ENCODE data around the gene BCL2.
"Not testable (repeated sequence)": the region's sequence is repeated elsewhere in the genome, so short reads cannot be mapped to it uniquely, and the experiment has no call there.

Gene BCL2

GRCh38 chr18:63201456-63201855 is 118.1 kb downstream of the BCL2 start:
- DNase-seq (ENCODE audit: low read depth, low spot score) = not testable (repeated sequence)

GRCh38 chr18:63199743-63200241 is 119.8 kb downstream of the BCL2 start:
- DNase-seq (ENCODE audit: low read depth, low spot score) = no peak

DNA sequence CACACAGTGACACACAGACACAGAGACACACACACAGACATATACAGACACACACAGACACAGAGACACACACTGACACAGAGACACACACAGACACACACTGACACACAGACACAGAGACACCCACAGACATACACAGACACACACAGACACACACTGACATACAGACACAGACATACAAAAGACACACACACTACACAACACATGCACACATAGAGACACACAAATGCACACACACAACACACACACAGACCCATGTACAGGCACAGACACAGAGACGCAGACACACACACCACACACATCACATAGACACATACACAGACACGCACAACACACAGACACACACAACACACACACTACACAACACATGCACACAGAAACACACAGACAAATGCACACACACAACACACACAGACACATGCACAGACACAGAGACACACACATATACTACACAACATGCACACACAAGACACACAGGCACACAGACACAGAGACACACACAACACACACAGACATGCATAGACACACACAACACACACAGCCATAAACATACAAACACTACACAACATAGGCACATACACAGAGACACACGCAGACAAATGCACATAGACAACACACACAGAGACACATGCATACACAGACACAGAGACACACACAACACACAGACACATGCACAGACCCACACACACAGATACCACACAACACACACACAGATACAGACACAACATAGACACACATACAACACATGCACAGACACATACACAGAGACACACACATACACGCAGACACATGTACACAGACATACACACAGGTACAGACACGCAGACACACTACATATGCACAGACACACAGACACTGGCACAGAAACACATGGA is 120.5 kb downstream of the BCL2 start:
- no peak for DNase-seq (ENCODE audit: low read depth, low spot score)

DNA sequence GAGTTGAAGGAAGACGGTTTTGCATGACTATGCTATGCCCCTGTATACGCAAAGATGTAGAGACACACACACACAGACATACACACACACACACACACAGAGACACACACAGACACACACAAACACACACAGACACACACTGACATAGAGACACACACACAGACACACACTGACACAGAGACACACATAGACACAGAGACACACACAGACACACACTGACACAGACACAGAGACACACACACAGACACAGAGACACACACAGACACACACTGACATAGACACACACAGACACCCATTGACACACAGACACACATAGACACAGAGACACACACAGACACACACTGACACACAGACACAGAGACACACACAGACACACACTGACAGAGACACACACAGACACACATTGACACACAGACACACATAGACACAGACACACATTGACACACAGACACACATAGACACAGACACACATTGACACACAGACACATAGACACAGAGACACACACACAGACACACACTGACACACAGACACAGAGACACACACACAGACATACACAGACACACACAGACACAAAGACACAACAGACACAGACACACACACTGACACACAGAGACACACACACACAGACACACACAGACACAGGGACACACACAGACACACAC is 121.3 kb downstream of the BCL2 start:
- no peak for DNase-seq (ENCODE audit: low read depth, low spot score)

- DNase-seq (ENCODE audit: low read depth, low spot score) = no peak
Measured at GRCh38 chr18:63197246-63197869, 122.2 kb downstream of the BCL2 start.

GRCh38 chr18:63195326-63196159 is 124.0 kb downstream of the BCL2 start:
- DNase-seq (ENCODE audit: low read depth, low spot score) = no peak

- DNase-seq (ENCODE audit: low read depth, low spot score) = no peak
Measured at GRCh38 chr18:63192885-63193349, 126.7 kb downstream of the BCL2 start.

DNA sequence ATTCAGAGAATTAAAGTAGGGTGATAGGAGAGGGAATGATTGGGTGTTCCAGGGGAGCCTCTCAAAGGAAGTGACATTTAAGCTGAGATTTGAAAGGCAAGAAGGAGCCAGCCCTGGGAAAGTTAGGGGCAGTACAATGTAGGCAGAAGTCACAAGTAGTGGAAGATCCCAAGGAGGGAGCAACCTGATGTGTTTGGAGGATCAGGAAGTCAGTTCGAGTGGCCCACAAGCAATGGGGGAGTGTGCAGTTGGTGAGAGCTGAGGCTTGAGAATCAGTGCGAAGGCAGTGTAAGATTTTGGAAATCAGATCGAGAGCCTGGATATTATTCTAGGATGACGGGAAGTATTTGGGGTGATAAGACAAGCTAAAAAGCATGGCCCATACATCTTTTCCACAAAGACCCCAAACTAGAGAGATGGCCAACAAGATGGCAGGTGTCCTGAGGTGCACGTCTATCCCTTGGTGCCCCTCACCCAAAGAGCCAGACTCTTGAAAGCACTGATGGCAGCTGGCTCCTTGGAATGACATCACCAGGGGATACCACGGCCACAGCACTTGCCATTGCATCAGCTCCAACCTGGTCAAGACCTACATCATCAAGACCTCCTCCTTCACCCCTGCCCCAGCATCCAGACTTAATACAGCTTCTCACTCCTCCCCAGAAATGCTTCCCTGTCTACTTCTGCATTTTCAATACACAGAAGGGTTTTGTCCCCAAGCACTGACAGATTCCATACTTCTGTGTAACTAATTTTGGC is 127.3 kb downstream of the BCL2 start:
- DNase-seq (ENCODE audit: low read depth, low spot score) = no peak

DNA sequence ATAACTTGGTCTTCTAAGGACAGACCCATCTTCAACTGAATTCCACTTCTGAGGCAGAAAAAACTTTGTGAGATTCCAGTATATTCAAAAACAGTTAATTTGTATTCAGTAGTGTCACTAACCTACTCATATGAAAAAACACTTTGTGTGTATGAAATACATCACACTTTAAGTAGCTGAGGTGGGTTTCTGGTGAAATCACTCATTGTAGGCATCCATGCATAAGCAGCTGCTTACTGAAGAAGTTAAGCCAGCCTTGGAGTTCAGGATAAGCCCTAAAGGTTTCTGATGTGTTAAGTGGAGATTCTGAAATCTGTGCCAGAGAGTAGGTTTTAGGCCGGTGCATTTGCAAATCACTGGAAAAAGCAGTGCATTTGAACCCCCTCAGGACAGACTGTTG is 128.2 kb downstream of the BCL2 start:
- no peak for DNase-seq (ENCODE audit: low read depth, low spot score)

DNA sequence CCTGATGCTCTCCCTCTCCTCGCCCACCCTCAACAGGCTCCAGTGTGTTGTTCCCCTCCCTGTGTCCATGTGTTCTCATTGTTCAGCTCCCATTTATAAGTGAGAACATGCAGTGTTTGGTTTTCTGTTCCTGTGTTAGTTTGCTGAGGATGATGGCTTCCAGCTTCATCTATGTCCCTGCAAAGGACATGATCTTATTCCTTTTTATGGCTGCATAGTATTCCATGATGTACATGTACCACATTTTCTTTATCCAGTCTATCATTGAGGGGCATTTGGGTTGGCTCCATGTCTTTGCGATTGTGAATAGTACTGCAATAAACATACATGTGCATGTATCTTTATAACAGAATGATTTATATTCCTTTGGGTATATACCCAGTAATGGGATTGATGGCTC is 128.7 kb downstream of the BCL2 start:
- not testable (repeated sequence) for DNase-seq (ENCODE audit: low read depth, low spot score)

DNA sequence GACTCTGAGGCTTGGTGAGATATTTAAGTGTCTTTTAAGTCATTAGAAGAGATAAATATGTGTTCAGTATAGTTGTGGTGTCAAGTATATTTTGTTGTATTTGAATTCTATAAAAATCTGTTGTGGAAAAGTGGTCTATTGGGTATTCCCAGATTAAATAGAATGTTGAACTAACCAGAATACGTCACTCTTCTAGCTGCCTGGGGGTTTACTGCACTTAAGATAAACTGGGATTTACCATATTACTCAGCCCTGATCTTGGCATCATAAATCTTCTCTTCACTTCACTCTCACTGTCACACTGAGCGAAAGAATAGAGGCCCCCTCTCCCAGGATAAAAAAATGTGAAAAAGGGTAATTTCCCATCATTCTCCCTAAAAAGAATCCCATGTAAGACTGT is 129.8 kb downstream of the BCL2 start:
- DNase-seq (ENCODE audit: low read depth, low spot score) = no peak

DNA sequence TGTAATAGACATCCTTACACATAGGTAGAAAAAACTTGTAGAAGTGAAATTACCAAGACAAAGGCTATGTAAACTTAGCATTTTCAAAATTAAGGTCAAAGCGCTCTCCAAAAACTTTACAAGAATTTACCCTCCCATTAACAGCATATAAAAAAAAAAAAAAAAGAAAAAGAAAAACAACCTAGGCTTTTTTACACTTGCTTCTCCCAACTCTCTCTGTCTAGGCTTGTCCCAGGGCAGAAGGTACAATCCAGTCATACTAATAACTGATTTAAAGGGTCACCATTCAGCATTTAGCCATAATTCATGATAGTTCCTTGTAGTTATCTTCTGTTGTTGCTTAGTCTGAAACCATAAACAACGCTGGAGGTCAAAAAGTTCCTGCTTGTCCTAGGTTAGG is 130.5 kb downstream of the BCL2 start:
- DNase-seq (ENCODE audit: low read depth, low spot score) = no peak

DNA sequence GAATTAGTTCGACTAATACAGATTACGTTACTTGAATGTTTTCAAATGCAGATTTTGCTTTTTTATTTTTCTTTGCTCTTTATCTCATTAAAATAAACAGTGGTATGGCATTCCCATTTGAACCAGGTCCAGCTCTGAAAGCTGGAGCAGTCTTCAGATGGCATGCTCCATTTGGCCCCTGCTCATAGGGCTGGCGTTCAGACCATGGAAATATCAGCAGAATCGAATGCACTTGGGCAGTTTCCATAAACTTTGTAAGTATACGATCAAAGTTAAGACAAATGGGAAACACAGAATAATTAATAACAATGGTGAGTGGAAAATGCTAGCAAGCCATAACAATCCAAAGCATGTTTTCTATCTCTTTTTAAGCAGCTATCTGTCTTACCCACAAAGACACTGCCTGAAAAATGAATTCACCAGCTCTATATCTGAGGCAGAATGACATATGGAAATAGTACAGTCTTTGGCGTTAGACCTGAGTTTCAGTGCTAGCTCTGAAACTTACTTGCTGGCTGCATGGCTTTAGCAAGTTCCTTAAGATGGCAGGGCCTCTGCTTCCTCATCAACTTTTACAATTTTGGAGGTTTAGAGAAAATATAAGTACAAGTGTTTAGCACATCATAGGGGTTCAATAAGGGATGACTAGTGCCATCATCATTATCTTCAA is 131.6 kb downstream of the BCL2 start:
- no peak for DNase-seq (ENCODE audit: low read depth, low spot score)

DNA sequence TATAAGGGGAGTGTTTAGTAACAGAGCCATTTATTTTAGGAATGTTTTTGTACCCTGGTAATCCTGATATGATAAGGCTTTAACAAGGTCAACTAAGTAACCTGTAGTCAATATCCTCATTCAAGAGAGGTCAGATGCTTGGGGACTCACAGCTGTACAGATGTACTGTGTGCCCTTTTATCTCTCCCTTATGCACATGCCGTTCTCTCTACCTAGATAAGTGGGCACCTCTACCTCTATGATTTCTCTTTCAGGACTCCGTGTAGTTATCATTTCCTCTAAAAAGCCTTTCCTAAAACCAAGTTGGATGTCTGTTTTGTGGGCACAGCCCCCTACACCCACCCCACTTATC is 132.4 kb downstream of the BCL2 start:
- DNase-seq (ENCODE audit: low read depth, low spot score) = no peak

- no peak for DNase-seq (ENCODE audit: low read depth, low spot score)
Measured at GRCh38 chr18:63186520-63187222, 132.9 kb downstream of the BCL2 start.

- no peak for DNase-seq (ENCODE audit: low read depth, low spot score)
Measured at GRCh38 chr18:63185984-63186383, 133.6 kb downstream of the BCL2 start.

DNA sequence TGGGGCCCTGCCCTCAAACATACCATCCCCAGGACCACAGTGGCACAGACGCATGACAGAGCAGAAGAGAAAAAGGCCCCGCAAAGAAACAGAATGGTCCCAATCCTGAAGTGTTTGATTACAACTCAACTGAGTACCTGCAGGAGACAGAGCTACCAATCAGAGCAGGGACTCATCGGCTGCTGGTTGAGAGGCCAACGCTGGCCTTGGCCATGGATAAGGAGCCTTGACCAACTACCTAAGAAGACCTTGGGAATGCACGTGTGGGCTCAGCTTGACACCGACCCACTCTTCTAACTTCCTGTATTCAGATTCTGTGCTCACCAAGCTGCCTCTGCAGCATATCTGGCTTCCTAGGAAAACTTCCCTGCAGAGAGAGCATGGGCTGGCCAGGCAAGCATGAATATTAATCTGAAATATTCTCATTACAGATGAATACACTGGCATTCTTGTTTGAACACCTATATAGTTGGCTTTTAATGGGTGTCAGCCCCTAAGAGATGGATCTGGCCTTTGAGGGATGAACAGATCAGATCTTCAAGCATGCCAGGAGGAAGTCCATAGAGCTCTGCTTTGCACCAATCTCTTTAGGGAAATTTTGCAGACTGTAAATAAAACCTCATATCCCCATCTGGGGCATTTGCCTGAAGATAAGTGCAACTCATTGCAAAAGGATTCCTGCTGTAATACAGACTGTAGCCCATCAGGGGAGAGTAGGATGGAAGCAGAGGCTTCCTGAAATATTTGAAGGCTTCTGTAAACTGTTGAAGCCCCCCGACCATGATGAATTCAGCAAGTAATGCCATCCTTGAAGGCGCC is 135.4 kb downstream of the BCL2 start:
- DNase-seq (ENCODE audit: low read depth, low spot score) = no peak

DNA sequence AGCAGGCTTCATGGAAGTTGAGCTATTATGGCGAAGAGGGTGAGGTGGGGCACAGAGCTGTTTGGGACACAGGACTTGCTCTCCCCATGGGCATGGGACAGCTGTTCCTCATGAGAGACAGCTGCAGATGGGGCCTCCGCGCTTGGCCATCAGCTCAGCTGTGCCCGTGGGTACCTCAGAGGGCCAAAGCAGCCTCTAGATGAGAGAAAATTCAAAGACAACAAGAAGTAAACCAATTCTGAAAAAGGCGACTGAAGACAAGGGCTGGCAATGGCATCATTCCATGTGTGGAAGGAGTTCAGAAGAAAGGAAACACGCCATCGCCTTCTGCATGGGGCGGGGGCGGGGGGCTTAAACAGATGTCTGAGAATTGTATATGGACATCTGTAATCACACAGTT is 136.2 kb downstream of the BCL2 start:
- no peak for DNase-seq (ENCODE audit: low read depth, low spot score)

GRCh38 chr18:63182861-63183260 is 136.7 kb downstream of the BCL2 start:
- no peak for DNase-seq (ENCODE audit: low read depth, low spot score)

Data from iPS DF 19.7 (cell line).